CD14-positive monocyte (primary cell): ENCODE results near the gene E2F2. TPM values are rescaled to one million over a fixed set of nuclear protein-coding genes. Genes with fewer than 3 reads are reported as not detected.

Experiments used
- DNase-seq, 3 donors: peaks; one replicate each; pipeline ENCODE4 v3.0.0-alpha.2; 2011 to 2022
- H2AFZ ChIP-seq: 2 replicates; pipeline ENCODE4 v1.6.0; 2012; ENCODE audit warnings: mild to moderate bottlenecking, low read depth, low read length, inconsistent platforms; ENCODE audit not compliant: insufficient read depth, poor library complexity, severe bottlenecking
- H3K27ac ChIP-seq, 2 donors: 1 replicate in 1 of 2; 2 replicates in 1 of 2; pipeline ENCODE4 v1.5.1; 2012 to 2013; ENCODE audit warnings: low read length in 2 of 2, control low read depth in 1 of 2, inconsistent platforms in 1 of 2, low read depth in 1 of 2, mild to moderate bottlenecking in 1 of 2
- H3K27me3 ChIP-seq, 2 donors: one replicate each; pipeline versions ENCODE4 v1.6.0 to v1.6.1; 2011 to 2013; ENCODE audit warnings: low read length in 2 of 2; ENCODE audit not compliant: control insufficient read depth in 2 of 2, insufficient read depth in 2 of 2
- H3K36me3 ChIP-seq, 2 donors: replicated peaks in 1 of 2; 1 replicate in 1 of 2; 2 replicates in 1 of 2; pipeline versions ENCODE4 v1.5.1 to v1.6.1; 2012 to 2013; ENCODE audit warnings: low read length in 2 of 2, control low read depth in 1 of 2, inconsistent platforms in 1 of 2, mild to moderate bottlenecking in 1 of 2; ENCODE audit not compliant: insufficient read depth in 2 of 2, control insufficient read depth in 1 of 2
- H3K4me1 ChIP-seq, 2 donors: 1 replicate in 1 of 2; 2 replicates in 1 of 2; pipeline versions ENCODE4 v1.5.1 to v1.6.1; 2012 to 2013; ENCODE audit warnings: low read length in 2 of 2, control low read depth in 1 of 2, inconsistent platforms in 1 of 2, mild to moderate bottlenecking in 1 of 2, moderate library complexity in 1 of 2; ENCODE audit not compliant: insufficient read depth in 2 of 2, control insufficient read depth in 1 of 2
- H3K4me2 ChIP-seq: replicated peaks from 2 replicates; pipeline ENCODE3; 2012; ENCODE audit warnings: low read length, moderate library complexity, mild to moderate bottlenecking; ENCODE audit not compliant: poor library complexity, severe bottlenecking; ENCODE audit errors: extremely low read depth
- H3K4me3 ChIP-seq, 3 experiments: fragments of 200-600 bp in 1 of 3; sonication (generic) in 1 of 3; replicated peaks in 1 of 3; 1 replicate in 2 of 3; 2 replicates in 1 of 3; pipeline ENCODE4 v1.5.1; 2011 to 2013; ENCODE audit warnings: low read length in 3 of 3, mild to moderate bottlenecking in 3 of 3, control low read depth in 2 of 3, low read depth in 2 of 3, inconsistent platforms in 1 of 3, moderate library complexity in 1 of 3
- H3K79me2 ChIP-seq: 2 replicates; pipeline ENCODE4 v1.6.0; 2012; ENCODE audit warnings: mild to moderate bottlenecking, control low read depth, inconsistent platforms, low read length, moderate library complexity; ENCODE audit not compliant: insufficient read depth
- H3K9ac ChIP-seq: 2 replicates; pipeline ENCODE4 v1.6.0; 2017; ENCODE audit warnings: low read length, mild to moderate bottlenecking; ENCODE audit not compliant: insufficient read depth, poor library complexity, severe bottlenecking
- H3K9me3 ChIP-seq, 2 donors: replicated peaks in 1 of 2; 1 replicate in 1 of 2; 2 replicates in 1 of 2; pipeline versions ENCODE4 v1.5.1 to v1.6.1; 2012 to 2013; ENCODE audit warnings: low read length in 2 of 2, control low read depth in 1 of 2; ENCODE audit not compliant: control insufficient read depth in 1 of 2, insufficient read depth in 1 of 2
- H4K20me1 ChIP-seq: 2 replicates; pipeline ENCODE4 v1.6.0; 2012; ENCODE audit warnings: mild to moderate bottlenecking, low read length, control low read depth, moderate library complexity; ENCODE audit not compliant: insufficient read depth
- H3K27ac Mint-ChIP-seq, 7 donors: one replicate each; pipeline ENCODE4 v1.8.0; 2020; ENCODE audit warnings: mild to moderate bottlenecking in 7 of 7, mixed read lengths in 7 of 7, moderate library complexity in 6 of 7, inconsistent platforms in 2 of 7
- H3K27me3 Mint-ChIP-seq, 3 donors: one replicate each; pipeline ENCODE4 v1.8.0; 2021 to 2022; ENCODE audit warnings: low read depth in 3 of 3, mild to moderate bottlenecking in 3 of 3, mixed read lengths in 3 of 3, moderate library complexity in 3 of 3, inconsistent platforms in 1 of 3
- H3K36me3 Mint-ChIP-seq, 2 donors: one replicate each; pipeline ENCODE4 v1.8.0; 2020; ENCODE audit warnings: mixed read lengths in 2 of 2, inconsistent platforms in 1 of 2, mild to moderate bottlenecking in 1 of 2
- H3K4me1 Mint-ChIP-seq: one replicate; pipeline ENCODE4 v1.8.0; 2020; ENCODE audit warnings: mild to moderate bottlenecking, mixed read lengths
- H3K4me3 Mint-ChIP-seq, 2 donors: one replicate each; pipeline ENCODE4 v1.8.0; 2020; ENCODE audit warnings: mild to moderate bottlenecking in 2 of 2, mixed read lengths in 2 of 2, moderate library complexity in 1 of 2
- H3K9me3 Mint-ChIP-seq, 7 donors: one replicate each; pipeline ENCODE4 v1.8.0; 2020 to 2022; ENCODE audit warnings: mixed read lengths in 7 of 7, mild to moderate bottlenecking in 6 of 7, moderate library complexity in 6 of 7, inconsistent platforms in 2 of 7
- WGBS: methylation state at CpG from one replicate; pipeline ENCODE4 v1.1.5; 2013; ENCODE audit warnings: missing lambda C conversion rate; ENCODE audit not compliant: insufficient coverage; 5-methylcytosine and 5-hydroxymethylcytosine counted together
- intact Hi-C, 2 donors: fragments of 100-400 bp; cut with micrococcal nuclease; formaldehyde crosslinking; loops; one replicate each; pipeline versions ENCODE4 v1.15.0 to v1.15.1; 2023
- polyA plus RNA-seq, 3 donors: library from polyadenylated mRNA; depleted of rRNA in 1 of 3; unstranded in 2 of 3; stranded (reverse) in 1 of 3; fragments of 300-500 nt in 2 of 3; fragments of >200 nt in 1 of 3; fragmentation: Illumina TruSeq in 2 of 3; gene quantifications; 1 replicate in 2 of 3; 2 replicates in 1 of 3; pipeline ENCODE4 v1.2.3, GENCODE V29; 2012 to 2021
- TF ChIP-seq, protein P1 (sequence below): fragments of 200-600 bp; IDR thresholded peaks from one replicate; pipeline ENCODE4 v1.8.0; 2022; ENCODE audit warnings: antibody characterized with exemption, mild to moderate bottlenecking

The E2F2 gene
- polyA plus RNA-seq, 3 donors: 0.24 to 4.7 (median 1.8) TPM

DNA sequence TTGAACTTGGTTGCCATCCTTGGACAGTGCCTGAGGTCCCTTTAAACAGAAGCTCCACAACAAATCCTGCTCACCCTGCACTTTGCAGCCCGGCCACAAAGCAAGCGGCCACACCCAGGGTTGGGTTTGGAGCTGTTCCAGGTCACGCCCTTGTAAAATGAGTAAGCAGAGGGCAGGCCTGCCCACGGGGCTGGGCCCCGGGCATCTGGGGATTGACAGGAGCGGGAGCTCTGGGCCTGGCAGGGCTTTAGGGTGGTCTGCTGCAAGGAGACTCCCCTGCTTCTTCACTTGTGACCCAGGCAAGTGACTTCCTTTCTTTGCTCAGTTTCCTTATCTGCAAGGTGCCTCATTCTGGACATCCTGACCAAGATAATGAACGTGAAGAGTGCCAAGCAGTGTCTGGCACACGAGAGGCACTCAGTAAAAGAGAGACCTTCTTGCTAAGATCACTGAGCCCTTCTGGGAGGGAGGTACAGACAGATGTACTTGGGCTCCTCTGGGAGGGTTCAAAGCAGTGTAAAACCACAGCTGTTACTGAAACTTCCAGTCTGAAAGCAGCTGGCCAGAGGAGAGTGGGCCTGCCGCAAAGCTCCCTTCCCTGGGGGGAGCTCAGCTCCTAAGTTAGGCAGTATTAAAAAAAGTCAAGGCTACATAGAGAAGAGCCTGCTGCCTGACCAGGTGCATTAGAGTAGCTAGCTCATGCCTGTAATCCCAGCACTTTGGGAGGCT is 2.6 kb downstream of the E2F2 start:
- Mint-ChIP-seq H3K27me3 (peaks cover 0 to under 1% (median 0%) of the 10 kb centered on the region in 3 donors), H3K4me1 (peaks cover 90% of the 10 kb centered on the region), H3K4me3 (peak overlapping the region; percentile 82 to 94), H3K36me3 (peaks cover 1 to 9% of the 10 kb centered on the region in 2 donors), H3K9me3 (no peaks in the 10 kb centered on the region), H3K27ac (peak overlapping the region; percentile 94 to 99 (median 97))
- H3K36me3 ChIP-seq: no peaks in the 10 kb centered on the region
- peak; percentile 86 to 91 (median 86) for DNase-seq
- peak overlapping the region; percentile 39 to 93 (median 87) for H3K4me3 ChIP-seq
- H3K79me2 ChIP-seq: peaks cover 83% of the 10 kb centered on the region
- no peaks in the 10 kb centered on the region for H3K27me3 ChIP-seq
- no peaks in the 10 kb centered on the region for H3K9me3 ChIP-seq
- peak overlapping the region; percentile 73 for H3K9ac ChIP-seq
- WGBS: 0% methylated on average over 6 of the region's 9 CpGs
- H4K20me1 ChIP-seq: no peaks in the 10 kb centered on the region
- peak overlapping the region; percentile 100 for H3K4me2 ChIP-seq
- intact Hi-C loops: loop anchor here in 1 of 2 donors (5.0 kb wide), 1 partner anchor 186 kb away; the partner anchor contains the start of gene HNRNPR
- TF ChIP-seq, protein P1, sequence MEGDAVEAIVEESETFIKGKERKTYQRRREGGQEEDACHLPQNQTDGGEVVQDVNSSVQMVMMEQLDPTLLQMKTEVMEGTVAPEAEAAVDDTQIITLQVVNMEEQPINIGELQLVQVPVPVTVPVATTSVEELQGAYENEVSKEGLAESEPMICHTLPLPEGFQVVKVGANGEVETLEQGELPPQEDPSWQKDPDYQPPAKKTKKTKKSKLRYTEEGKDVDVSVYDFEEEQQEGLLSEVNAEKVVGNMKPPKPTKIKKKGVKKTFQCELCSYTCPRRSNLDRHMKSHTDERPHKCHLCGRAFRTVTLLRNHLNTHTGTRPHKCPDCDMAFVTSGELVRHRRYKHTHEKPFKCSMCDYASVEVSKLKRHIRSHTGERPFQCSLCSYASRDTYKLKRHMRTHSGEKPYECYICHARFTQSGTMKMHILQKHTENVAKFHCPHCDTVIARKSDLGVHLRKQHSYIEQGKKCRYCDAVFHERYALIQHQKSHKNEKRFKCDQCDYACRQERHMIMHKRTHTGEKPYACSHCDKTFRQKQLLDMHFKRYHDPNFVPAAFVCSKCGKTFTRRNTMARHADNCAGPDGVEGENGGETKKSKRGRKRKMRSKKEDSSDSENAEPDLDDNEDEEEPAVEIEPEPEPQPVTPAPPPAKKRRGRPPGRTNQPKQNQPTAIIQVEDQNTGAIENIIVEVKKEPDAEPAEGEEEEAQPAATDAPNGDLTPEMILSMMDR: no peak
- H2AFZ ChIP-seq: peak overlapping the region; percentile 71
- H3K27ac ChIP-seq: peak overlapping the region; percentile 74 to 99
- H3K4me1 ChIP-seq: peaks cover 94 to 99% of the 10 kb centered on the region in 2 donors

GRCh38 chr1:23527900-23528249 is 3.2 kb downstream of the E2F2 start:
- H3K9ac ChIP-seq: peak overlapping the region; percentile 73
- peak overlapping the region; percentile 71 for H2AFZ ChIP-seq
- no peaks in the 10 kb centered on the region for H3K27me3 ChIP-seq
- Mint-ChIP-seq H3K27ac (peak overlapping the region; percentile 94 to 99 (median 97)), H3K9me3 (no peaks in the 10 kb centered on the region), H3K4me1 (peaks cover 90% of the 10 kb centered on the region), H3K36me3 (peaks cover 1 to 9% of the 10 kb centered on the region in 2 donors), H3K4me3 (peak overlapping the region; percentile 82 to 94), H3K27me3 (no peaks in the 10 kb centered on the region)
- no peaks in the 10 kb centered on the region for H3K9me3 ChIP-seq
- no peaks in the 10 kb centered on the region for H4K20me1 ChIP-seq
- peak overlapping the region; percentile 100 for H3K4me2 ChIP-seq
- H3K36me3 ChIP-seq: no peaks in the 10 kb centered on the region
- intact Hi-C loops: loop anchor here in 1 of 2 donors (5.0 kb wide), 1 partner anchor 186 kb away; the partner anchor contains the start of gene HNRNPR
- peak overlapping the region; percentile 74 to 99 for H3K27ac ChIP-seq
- peak overlapping the region in 2 of 3 experiments; percentile 39 to 93 for H3K4me3 ChIP-seq
- peaks cover 85% of the 10 kb centered on the region for H3K79me2 ChIP-seq
- DNase-seq: no peak
- 7% methylated on average over 4 of the region's 6 CpGs for WGBS
- TF ChIP-seq, protein P1: peak; percentile 15
- peaks cover 95 to 99% of the 10 kb centered on the region in 2 donors for H3K4me1 ChIP-seq
